ENCODE measurements around the gene COPS2. TPM values are rescaled to one million over a fixed set of nuclear protein-coding genes. Genes with fewer than 3 reads are reported as not detected.

The COPS2 gene
- total RNA-seq, 2 donors from 2014 or later, result 47.7 to 69.6 TPM

GRCh38 chr15:49134683-49135341 is 20.6 kb downstream of the COPS2 start:
- Histone ChIP-seq H3K9ac (ENCODE audit: low read depth in 2 of 2, low read length in 2 of 2) (no peak overlapping the region), H3K27me3 (no peaks in the 10 kb centered on the region), H3K4me3 (no peak overlapping the region), H3K36me3 (no peaks in the 10 kb centered on the region), H3K4me1 (no peaks in the 10 kb centered on the region), H3K27ac (no peak overlapping the region), H3K9me3 (no peaks in the 10 kb centered on the region)
- no peak for DNase-seq
- intact Hi-C loops (cut with DNase I), result no loop called here
- no peak for TF ChIP-seq CTCF (IDR thresholded peaks at IDR 0.05)

- intact Hi-C loops (cut with DNase I), result no loop called here
- H3K27me3 ChIP-seq, result no peaks in the 10 kb centered on the region
- H3K4me3 ChIP-seq, result no peak overlapping the region
- no peak overlapping the region for H3K27ac ChIP-seq
- no peaks in the 10 kb centered on the region for H3K36me3 ChIP-seq
- no peaks in the 10 kb centered on the region for H3K9me3 ChIP-seq
- no peak for DNase-seq
- no peak for TF ChIP-seq CTCF (IDR thresholded peaks at IDR 0.05)
- H3K4me1 ChIP-seq, result no peaks in the 10 kb centered on the region
- H3K9ac ChIP-seq (ENCODE audit: low read depth in 2 of 2, low read length in 2 of 2), result no peak overlapping the region
These were observed 24.0 kb downstream of the COPS2 start for GRCh38 chr15:49131403-49131802.

- no peak for TF ChIP-seq CTCF (IDR thresholded peaks at IDR 0.05)
- no peak overlapping the region for H3K9ac ChIP-seq (ENCODE audit: low read depth in 2 of 2, low read length in 2 of 2)
- no peak overlapping the region for H3K4me3 ChIP-seq
- H3K27ac ChIP-seq, result no peak overlapping the region
- no peak for DNase-seq
- no peaks in the 10 kb centered on the region for H3K9me3 ChIP-seq
- intact Hi-C loops (cut with DNase I), result no loop called here
- H3K27me3 ChIP-seq, result no peaks in the 10 kb centered on the region
- H3K36me3 ChIP-seq, result no peaks in the 10 kb centered on the region
- no peaks in the 10 kb centered on the region for H3K4me1 ChIP-seq
These were observed 31.0 kb downstream of the COPS2 start for GRCh38 chr15:49124371-49124770.

- no peak for DNase-seq
- no peak overlapping the region for H3K4me3 ChIP-seq
- H3K27ac ChIP-seq, result no peak overlapping the region
- H3K4me1 ChIP-seq, result no peaks in the 10 kb centered on the region
- intact Hi-C loops (cut with DNase I), result no loop called here
- no peak for TF ChIP-seq CTCF (IDR thresholded peaks at IDR 0.05)
- no peaks in the 10 kb centered on the region for H3K27me3 ChIP-seq
- no peaks in the 10 kb centered on the region for H3K36me3 ChIP-seq
- H3K9me3 ChIP-seq, result no peaks in the 10 kb centered on the region
- H3K9ac ChIP-seq (ENCODE audit: low read depth in 2 of 2, low read length in 2 of 2), result no peak overlapping the region
These were observed 32.8 kb downstream of the COPS2 start for GRCh38 chr15:49122541-49123062.

GRCh38 chr15:49121901-49122300 is 33.5 kb downstream of the COPS2 start:
- H3K27ac ChIP-seq, result no peak overlapping the region
- TF ChIP-seq CTCF (IDR thresholded peaks at IDR 0.05), result no peak
- intact Hi-C loops (cut with DNase I), result no loop called here

More at GRCh38 chr15:49121901-49122300, 33.5 kb downstream of the COPS2 start:
- Histone ChIP-seq H3K36me3 (no peaks in the 10 kb centered on the region), H3K4me1 (no peaks in the 10 kb centered on the region), H3K4me3 (no peak overlapping the region), H3K27me3 (no peaks in the 10 kb centered on the region), H3K9me3 (no peaks in the 10 kb centered on the region), H3K9ac (ENCODE audit: low read depth in 2 of 2, low read length in 2 of 2) (no peak overlapping the region)
- DNase-seq, result no peak
